Osteoblast (primary cell): ENCODE results near the gene ARRB2. TPM values are rescaled to one million over a fixed set of nuclear protein-coding genes. Genes with fewer than 3 reads are reported as not detected.

ENCODE experiments used
- DNase-seq: peaks from one replicate; pipeline ENCODE4 v3.0.0; 2011; ENCODE audit warnings: low spot score, mixed read lengths; ENCODE audit not compliant: insufficient read length; ENCODE audit errors: missing footprints
- H2AFZ ChIP-seq: 2 replicates; pipeline ENCODE4 v1.6.0; 2011; ENCODE audit warnings: mild to moderate bottlenecking, low read length
- H3K27ac ChIP-seq: 2 replicates; pipeline ENCODE4 v1.5.1; 2011; ENCODE audit warnings: mild to moderate bottlenecking, low read depth, low read length, moderate library complexity
- H3K27me3 ChIP-seq: 2 replicates; pipeline ENCODE4 v1.6.0; 2012; ENCODE audit warnings: mild to moderate bottlenecking, control low read depth, inconsistent platforms, low read length, moderate library complexity; ENCODE audit not compliant: insufficient read depth
- H3K36me3 ChIP-seq: 2 replicates; pipeline ENCODE4 v1.5.1; 2011; ENCODE audit warnings: mild to moderate bottlenecking, low read length, control low read depth, moderate library complexity; ENCODE audit not compliant: insufficient read depth
- H3K4me1 ChIP-seq: 2 replicates; pipeline ENCODE4 v1.5.1; 2011; ENCODE audit warnings: mild to moderate bottlenecking, low read length, control low read depth, moderate library complexity; ENCODE audit not compliant: insufficient read depth
- H3K4me2 ChIP-seq: 2 replicates; pipeline ENCODE4 v1.6.0; 2011; ENCODE audit warnings: mild to moderate bottlenecking, low read length; ENCODE audit not compliant: insufficient read depth
- H3K4me3 ChIP-seq: fragments of 200-600 bp; sonication (generic); 3 replicates; pipeline ENCODE4 v1.5.1; 2012; ENCODE audit warnings: mild to moderate bottlenecking, low read length, inconsistent platforms; ENCODE audit not compliant: insufficient read depth
- H3K79me2 ChIP-seq: 2 replicates; pipeline ENCODE4 v1.6.0; 2012; ENCODE audit warnings: mild to moderate bottlenecking, low read length, control low read depth, inconsistent platforms; ENCODE audit not compliant: insufficient read depth
- H3K9me3 ChIP-seq: 2 replicates; pipeline ENCODE4 v1.5.1; 2011; ENCODE audit warnings: low read depth, low read length, control low read depth
- H4K20me1 ChIP-seq: 2 replicates; pipeline ENCODE4 v1.6.0; 2012; ENCODE audit warnings: mild to moderate bottlenecking, low read length, control low read depth; ENCODE audit not compliant: insufficient read depth
- total RNA-seq: library from RNA; depleted of rRNA; stranded (reverse); fragments of >200 nt; gene quantifications from 2 replicates; pipeline ENCODE4 v1.2.3, GENCODE V29; 2012
- TF ChIP-seq, protein P1 (sequence below): IDR thresholded peaks from 2 replicates; pipeline ENCODE4 v1.5.1; 2011; ENCODE audit warnings: mild to moderate bottlenecking, low read depth, low read length, moderate library complexity; ENCODE audit errors: extremely low read depth

ARRB2 gene
- 6.2 and 8.7 TPM in 2 replicates for total RNA-seq

DNA sequence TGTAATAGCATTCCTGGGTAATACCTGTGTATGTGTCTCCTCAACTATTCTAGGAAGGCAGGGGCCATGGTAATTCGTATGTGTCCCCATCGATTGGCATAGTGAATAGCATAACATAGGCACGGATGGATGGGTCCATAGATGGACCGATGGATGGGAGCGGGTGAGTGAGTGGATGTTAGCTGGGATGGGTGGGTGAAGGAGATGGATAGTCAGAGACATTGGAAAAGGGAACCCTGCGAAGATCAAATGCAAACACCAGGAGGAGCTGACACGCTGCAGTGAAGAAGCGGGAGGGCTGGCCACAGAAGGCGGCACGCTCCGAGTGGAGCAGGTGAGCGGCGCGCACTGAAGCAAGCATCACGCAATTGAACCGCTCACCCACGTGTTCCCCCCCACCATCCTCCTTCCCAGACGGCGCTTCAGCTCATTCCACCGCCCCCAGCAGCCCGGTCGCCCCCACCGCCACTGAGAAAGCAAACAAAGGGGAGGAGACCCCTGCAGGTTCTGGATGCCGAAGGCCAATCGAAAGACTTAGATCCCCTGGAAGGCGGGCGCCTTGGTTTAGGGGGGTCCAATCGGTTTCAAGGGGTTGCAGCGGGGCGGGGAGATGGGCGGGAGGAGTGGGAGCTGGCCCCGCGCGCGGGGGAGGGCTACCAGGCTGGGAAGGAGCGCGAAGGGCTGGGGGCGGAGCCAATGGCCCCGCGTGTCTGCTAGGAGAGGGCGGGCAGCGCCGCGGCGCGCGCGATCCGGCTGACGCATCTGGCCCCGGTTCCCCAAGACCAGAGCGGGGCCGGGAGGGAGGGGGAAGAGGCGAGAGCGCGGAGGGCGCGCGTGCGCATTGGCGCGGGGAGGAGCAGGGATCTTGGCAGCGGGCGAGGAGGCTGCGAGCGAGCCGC, at the start of gene ARRB2:
Gene ARRB2, plus strand, starts transcription at position 839 of the 899 bp plus-strand sequence. CDS start 90 bp downstream, outside the sequence.
- Histone ChIP-seq H3K9me3 (no peaks in the 10 kb centered on the region), H3K27ac (peak within 1 kb of the TSS; percentile 41), H4K20me1 (peaks cover 3% of the 10 kb centered on the region), H3K4me3 (peak within 1 kb of the TSS; percentile 76), H2AFZ (peak within 1 kb of the TSS; percentile 85), H3K27me3 (no peaks in the 10 kb centered on the region), H3K79me2 (no peaks in the 10 kb centered on the region), H3K4me1 (peaks cover 3% of the 10 kb centered on the region), H3K4me2 (peak within 1 kb of the TSS; percentile 77), H3K36me3 (no peaks in the 10 kb centered on the region)
- DNase-seq: peak; percentile 100
- TF ChIP-seq, protein P1, sequence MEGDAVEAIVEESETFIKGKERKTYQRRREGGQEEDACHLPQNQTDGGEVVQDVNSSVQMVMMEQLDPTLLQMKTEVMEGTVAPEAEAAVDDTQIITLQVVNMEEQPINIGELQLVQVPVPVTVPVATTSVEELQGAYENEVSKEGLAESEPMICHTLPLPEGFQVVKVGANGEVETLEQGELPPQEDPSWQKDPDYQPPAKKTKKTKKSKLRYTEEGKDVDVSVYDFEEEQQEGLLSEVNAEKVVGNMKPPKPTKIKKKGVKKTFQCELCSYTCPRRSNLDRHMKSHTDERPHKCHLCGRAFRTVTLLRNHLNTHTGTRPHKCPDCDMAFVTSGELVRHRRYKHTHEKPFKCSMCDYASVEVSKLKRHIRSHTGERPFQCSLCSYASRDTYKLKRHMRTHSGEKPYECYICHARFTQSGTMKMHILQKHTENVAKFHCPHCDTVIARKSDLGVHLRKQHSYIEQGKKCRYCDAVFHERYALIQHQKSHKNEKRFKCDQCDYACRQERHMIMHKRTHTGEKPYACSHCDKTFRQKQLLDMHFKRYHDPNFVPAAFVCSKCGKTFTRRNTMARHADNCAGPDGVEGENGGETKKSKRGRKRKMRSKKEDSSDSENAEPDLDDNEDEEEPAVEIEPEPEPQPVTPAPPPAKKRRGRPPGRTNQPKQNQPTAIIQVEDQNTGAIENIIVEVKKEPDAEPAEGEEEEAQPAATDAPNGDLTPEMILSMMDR: peak; percentile 61

DNA sequence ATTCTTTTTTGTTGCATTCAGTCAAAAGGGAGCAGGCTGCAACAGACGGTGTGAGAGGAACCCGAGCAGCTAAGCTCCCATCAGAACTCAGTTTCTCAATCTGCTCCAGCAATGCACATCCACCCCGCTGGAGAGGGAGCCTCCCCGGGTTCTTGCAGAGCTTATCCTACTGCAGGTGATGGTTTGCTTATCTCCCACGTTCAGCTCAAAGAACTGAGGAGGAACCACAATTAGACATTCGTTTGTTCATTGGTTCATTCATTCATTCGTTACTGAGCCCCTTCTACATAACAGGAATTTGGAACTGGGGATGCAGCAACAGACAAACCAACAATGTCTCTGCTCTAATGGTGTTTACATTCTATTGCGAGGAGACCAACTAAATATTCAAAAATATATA, 46.7 kb upstream of the ARRB2 start:
- Histone ChIP-seq H3K27ac (no peak overlapping the region), H3K9me3 (no peaks in the 10 kb centered on the region), H4K20me1 (no peaks in the 10 kb centered on the region), H3K27me3 (peaks cover 20% of the 10 kb centered on the region), H2AFZ (no peak overlapping the region), H3K36me3 (no peaks in the 10 kb centered on the region), H3K4me3 (no peak overlapping the region), H3K79me2 (no peaks in the 10 kb centered on the region), H3K4me2 (no peak overlapping the region), H3K4me1 (no peaks in the 10 kb centered on the region)
- no peak for DNase-seq
- TF ChIP-seq, protein P1: no peak

DNA sequence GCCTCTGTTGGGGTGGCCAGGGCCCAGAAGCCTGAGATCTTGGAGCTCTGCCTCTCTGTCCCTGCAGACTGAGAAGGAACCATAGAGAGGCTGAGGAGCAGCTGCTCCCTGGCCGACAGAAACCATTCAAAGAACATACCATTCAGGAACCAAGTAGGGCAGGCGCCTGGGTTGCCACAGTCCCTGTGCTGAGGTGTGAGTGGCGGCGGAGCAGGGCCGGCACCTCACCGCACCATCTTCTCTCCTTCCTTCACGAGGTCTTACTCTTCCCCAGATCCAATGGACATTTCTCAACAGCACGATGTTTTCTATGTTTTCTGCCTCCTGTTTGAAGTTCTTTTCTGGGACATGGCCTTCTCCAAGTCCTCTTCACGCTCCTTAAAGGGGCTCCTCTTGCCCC, 46.2 kb upstream of the ARRB2 start:
- H3K36me3 ChIP-seq: no peaks in the 10 kb centered on the region
- peaks cover 20% of the 10 kb centered on the region for H3K27me3 ChIP-seq
- no peak for DNase-seq
- H3K4me2 ChIP-seq: no peak overlapping the region
- H3K9me3 ChIP-seq: no peaks in the 10 kb centered on the region
- H2AFZ ChIP-seq: no peak overlapping the region
- H3K27ac ChIP-seq: no peak overlapping the region
- H3K79me2 ChIP-seq: no peaks in the 10 kb centered on the region
- TF ChIP-seq, protein P1: no peak
- no peak overlapping the region for H3K4me3 ChIP-seq
- no peaks in the 10 kb centered on the region for H4K20me1 ChIP-seq
- no peaks in the 10 kb centered on the region for H3K4me1 ChIP-seq

DNA sequence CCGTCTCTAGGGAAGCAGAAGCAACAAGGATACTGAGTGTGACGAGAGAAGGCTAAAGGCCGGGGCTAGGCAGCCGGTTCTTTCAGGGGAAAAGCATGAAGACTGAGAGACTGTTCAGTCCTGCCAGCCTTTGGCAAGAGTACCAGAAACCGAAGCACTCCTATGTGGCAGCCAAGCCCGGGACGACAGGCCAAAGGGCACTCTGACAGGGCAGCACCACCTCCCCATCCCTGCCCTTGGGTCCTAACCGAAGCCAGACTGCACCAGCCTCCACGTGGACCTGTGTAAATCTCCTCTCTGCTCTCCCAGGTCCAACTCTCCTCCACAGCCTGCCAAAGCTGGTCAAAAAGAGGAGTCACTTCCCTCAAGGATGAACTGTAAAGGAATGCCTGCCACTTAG, 45.4 kb upstream of the ARRB2 start:
- H3K9me3 ChIP-seq: no peaks in the 10 kb centered on the region
- no peak overlapping the region for H3K27ac ChIP-seq
- no peaks in the 10 kb centered on the region for H3K36me3 ChIP-seq
- H2AFZ ChIP-seq: no peak overlapping the region
- no peaks in the 10 kb centered on the region for H3K4me1 ChIP-seq
- no peaks in the 10 kb centered on the region for H3K79me2 ChIP-seq
- H3K4me2 ChIP-seq: no peak overlapping the region
- H3K4me3 ChIP-seq: no peak overlapping the region
- peaks cover 20% of the 10 kb centered on the region for H3K27me3 ChIP-seq
- H4K20me1 ChIP-seq: no peaks in the 10 kb centered on the region
- no peak for DNase-seq
- TF ChIP-seq, protein P1: no peak
